HG03045 (cell line): Measurements from ENCODE around the gene SORCS2.

ENCODE experiments used
- ATAC-seq: cut with Tn5 transposase; IDR thresholded peaks from one replicate; pipeline ENCODE4 v1.9.1; 2021; ENCODE audit warnings: mild to moderate bottlenecking, moderate library complexity; ENCODE audit not compliant: unreplicated experiment

Gene SORCS2

DNA sequence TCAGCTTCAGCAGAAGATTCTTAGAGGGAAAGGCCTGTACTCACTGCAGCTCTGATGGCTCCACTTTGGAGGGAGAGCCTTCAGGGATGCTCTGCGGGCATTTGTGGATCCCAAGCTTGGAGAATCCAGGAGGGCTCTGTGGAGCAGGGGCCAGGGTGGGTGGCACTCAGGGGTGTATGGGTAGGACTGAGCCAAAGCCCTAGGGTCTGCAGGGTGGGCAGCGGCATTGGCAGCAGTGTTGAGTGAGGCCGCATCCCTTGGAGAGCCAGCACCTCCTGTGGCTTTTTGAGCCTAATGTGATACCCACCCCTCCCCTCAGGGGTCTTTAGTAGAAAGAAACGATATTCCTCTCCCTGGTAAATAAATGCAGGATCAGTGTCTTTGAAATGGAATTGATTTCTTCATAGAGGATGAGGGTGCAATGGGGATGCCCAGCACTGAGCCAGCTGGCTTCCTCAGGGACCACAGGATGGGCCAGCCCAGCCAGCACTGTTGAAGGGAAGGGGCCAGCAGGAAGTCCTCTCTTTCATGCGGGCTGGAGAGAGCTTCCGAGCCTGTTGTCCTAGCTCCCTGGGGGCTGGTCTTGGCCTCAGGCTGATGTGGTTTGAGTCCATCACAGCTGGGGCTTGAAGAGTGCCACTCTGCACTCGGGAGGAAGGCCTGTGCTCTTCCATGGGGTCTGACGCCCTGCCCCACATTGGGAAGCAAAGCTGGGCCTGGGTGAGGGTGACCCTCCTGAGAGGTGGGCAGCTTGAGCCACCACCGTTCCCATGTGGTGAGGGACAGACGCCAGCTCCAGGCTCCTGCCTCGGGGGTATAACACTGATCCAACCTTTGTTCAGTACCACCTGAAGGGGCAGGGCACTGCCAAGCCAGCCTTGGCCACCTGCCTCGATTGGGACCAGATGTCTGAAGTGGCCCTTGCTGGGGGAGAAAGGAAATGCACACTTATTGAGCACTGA, 192.9 kb downstream of the SORCS2 start:
- no peak for ATAC-seq

DNA sequence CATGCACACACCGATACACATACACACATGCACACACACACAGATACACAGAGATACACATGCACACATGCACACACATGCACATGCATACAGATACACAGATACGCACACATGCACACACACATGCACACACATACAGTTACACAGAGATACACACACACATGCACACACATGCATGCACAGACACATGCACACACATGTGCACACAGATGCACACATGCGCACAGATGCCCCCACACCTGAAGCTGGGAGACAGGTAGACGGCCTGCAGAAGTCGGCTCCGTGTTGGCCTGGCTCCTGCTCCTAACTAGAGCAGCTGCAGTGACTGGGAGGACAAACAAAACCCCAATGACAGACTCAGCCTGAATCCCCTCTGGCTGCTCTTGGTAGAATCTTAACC, 195.6 kb downstream of the SORCS2 start:
- ATAC-seq = no peak

DNA sequence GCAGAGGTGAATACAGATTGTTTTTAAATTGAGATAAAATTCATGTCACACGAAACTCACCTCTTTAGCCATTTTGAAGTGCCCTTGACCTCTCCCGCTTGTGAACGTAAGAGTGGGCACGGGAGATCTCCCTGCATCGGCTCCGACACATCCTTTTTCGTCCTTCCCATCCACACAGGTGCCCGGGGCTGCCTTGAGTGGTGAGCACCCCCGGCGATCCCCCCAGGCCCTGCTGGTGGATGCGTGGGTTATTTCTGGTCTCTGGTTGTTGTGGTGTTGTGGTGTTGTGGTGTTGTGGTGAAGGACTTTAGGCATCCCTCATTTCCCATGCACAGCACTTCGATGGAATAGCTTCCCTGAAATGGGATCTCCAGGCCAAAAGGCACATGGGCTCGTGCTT, 196.3 kb downstream of the SORCS2 start:
- no peak for ATAC-seq

DNA sequence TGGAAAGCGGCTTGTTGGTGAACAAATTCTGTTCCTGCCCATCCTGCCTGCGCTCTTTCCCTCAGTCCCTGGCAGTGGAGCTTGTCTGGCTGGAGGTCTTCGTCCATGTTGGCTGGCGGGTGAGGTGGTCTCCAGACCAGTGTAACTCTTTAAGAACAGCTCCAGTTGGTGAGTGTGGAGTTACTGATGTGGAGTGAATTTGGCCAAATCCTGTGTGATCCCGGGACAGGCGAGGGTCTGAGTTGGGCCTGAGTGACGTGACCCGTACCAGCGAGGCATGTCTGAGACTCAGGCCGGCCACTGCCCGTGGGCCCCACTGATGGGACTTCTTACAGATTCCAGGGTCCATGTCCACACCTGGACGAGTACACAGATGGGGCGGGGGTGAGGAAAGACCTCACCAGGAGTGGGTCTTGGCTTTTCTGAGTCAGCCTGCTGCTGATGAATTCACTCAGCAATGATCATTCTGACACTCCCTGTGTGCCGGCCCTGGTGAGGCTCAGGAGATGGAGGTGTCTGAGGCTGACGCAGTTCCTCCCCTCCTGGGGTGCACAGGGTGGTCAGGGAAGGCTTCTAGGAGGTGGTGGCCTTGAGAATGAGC, 196.9 kb downstream of the SORCS2 start:
- ATAC-seq = no peak

DNA sequence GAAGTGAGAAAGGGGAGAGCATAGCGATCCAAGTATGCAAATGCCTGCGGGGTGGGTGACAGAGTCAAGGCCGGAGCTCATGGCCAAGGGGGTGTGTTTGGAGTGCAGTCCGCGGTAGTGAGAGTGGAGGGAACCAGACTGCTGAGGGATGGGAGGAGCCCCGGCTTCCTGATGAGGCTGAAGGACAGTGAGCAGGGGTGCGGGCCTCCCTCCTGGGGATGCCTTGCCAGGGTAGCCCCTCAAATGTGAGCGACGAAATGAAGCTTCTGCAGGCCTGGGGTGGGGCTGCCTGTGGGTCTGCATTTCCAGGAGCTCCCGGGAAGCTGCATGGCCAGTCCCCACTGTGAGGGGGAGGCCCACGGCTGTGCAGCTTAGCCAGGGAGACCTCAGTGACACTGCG, 197.4 kb downstream of the SORCS2 start:
- no peak for ATAC-seq

DNA sequence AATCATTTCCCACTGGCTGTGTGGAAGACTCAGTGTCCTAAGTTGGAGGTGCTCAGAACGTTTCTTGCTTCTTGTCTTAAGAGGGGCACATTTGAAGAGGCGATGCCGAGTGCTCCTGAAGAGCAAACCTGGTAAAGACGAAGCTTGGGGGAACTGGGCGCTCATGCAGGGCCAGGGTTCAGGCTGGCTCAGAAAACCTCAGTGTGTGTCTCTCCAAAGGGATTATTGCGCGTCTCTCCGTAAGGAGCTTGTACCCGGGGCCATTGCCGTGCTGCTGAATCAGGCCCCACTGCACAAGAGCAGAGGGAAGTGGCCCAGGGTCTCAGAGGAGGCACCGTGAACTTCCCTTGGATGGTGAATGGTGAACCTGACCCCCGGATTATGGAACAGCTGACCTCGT, 198.0 kb downstream of the SORCS2 start:
- no peak for ATAC-seq

DNA sequence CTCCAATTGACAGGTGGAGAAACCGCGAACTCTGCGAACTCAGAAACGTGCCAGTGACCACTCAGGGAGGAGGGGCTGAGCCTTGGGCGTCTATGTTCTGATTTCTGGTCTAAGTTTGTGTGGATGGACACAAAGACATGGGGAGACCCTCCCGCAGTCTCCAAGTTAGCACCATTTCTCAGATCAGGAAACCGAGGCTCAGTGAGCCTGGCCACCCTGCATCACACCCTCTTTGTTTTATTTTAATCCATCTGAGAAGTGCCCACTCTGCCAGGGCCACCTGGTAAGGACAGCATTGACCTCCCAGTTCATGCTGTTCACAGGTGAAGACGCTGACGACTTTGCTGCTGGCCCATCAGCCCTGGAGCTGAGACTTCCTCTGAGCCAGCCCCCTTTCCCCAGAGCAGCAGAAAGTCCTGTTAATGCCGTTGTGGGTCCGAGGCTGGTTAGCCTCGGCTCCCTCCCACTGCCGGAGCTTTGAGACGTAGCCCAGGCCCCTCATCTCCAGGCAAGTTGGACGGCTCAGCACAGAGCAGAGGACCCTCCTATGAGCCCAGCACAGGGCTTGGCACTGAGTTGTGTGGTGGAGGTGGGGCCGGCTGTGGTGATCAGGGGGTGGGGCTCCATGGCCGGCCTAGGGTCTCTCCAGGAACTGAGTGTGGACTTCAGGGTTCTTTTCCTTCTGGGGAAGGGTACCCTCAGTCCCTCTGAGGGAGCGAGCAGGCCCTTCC, 198.7 kb downstream of the SORCS2 start:
- ATAC-seq = no peak

DNA sequence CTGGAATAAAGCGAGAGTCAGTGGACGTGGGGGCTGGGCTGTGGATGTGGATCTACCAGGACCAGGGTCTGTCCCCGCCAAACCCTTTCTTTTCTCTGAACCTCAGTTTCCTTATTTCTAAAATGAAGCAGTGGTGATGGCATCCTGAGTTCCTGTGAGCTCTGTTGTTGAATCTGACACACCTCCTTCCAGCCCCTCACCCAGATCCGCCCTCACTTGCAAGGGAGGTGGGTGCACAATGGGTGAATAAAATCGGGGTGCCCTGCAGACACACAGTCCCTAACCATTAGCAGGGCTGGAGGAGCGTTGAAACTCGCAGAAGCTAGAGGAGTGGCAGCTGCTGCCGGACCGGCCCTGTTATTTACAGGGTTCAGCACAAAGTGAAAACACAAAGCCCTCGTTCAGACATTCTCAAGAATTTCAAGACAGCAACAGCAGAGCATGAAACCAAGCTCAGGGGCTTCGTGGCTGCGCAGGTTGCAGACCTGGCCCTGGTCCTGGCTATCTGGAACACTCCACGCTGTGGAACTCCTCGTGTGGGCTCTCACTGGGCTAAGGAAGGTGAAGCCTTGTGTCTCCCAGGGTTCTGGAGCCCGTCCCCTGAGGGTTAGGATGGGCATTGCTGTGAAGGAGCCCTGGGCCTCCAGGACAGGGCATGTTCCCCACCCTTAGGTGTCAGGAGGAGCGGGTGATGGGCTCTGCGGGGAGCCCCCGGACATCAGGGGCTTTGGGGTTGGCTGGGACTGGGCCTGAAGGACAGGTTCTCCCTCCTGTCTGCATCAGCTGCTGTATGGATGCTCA, 199.5 kb downstream of the SORCS2 start:
- ATAC-seq = no peak

DNA sequence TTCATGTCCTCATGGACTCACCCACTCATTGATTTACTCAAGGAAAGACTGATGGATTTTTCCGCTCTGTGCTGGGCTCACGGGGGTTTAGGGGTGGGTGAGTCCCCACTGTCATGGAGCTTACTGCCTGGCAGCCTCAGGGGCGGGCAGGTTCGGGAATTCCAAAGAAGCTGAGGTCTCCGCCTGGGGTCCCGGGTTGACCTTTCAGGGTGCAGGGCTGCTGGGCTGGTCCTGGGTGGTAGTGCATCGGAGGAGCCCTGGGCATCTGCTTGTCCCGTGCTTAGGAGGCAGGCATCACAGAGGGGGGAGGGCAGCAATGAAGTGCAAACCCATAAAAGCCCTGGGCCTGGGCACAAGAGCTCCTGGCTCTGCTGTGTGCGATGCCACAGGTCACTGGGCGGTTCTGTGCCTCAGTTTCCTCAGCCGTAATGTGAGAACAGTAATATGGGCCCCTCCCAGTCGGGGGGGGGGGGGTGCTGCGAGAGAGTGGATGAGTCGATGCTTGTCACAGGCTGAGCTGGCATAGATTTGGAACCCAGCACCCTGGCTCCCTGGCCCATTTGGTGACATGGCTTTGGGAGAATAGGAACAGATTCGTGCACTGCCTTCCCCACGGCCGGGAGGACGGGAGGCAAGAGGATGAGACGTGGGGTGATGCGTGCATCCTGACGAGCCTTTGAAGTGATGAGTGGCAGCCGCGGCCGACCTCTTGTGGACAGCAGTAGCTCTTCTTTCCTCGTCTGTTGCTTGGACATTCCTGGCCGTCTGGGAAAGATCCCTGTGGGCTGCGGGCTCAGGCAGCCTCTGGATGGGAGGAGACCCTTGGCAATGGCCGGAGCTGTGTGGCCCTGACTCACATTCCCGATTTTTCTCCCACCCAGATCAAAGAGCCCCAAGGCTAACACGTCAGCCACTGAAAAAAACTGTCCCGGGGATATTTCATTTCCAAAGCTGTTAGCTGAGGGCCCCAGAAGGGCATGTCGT, 200.4 kb downstream of the SORCS2 start:
- ATAC-seq = no peak

DNA sequence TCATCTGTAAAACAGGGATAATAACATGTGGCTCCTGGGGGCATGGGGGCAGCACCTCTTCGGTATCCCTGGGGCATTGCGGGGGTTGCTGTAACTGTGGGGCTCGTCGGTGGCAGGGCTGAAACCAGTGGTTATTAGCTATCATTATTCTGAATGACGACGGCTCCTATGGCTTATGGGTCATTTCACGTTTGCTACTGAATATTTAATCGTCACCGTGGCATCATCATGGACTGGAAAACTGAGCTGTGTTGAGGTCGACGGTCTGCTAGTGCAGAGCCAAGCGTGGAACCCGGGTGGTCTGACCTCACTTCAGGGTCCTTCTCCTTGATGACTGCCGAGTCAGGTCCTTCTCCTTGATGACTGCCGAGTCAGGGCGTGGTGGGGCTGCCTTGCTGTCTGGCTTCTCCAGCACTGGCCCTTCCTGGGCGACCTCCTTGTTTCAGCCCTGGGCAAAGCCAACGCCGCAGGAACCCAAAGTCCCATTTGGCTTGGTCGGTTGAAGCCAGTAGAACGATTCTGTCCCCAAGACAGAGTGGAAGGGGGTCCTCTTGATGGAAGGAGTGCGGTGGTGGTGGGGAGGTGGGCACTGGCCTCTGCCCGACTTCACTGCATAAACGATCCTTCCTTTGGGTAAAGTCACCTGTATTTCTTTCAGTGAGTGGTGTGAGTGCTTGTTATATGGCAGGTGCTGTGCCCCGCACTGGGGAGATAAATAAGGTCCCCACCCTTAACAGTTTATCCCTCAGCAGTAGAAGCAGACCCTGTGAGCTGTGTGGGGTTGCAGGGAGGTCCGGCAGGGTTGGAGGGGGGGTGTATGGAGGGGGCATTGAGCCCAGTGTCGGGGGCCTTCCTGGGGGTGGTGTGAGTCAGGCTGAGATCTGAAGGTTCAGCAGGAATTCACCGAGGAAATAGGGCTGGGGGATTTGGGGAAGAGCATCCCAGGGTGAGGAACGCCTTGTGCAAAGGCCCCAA, 201.6 kb downstream of the SORCS2 start:
- ATAC-seq = no peak

DNA sequence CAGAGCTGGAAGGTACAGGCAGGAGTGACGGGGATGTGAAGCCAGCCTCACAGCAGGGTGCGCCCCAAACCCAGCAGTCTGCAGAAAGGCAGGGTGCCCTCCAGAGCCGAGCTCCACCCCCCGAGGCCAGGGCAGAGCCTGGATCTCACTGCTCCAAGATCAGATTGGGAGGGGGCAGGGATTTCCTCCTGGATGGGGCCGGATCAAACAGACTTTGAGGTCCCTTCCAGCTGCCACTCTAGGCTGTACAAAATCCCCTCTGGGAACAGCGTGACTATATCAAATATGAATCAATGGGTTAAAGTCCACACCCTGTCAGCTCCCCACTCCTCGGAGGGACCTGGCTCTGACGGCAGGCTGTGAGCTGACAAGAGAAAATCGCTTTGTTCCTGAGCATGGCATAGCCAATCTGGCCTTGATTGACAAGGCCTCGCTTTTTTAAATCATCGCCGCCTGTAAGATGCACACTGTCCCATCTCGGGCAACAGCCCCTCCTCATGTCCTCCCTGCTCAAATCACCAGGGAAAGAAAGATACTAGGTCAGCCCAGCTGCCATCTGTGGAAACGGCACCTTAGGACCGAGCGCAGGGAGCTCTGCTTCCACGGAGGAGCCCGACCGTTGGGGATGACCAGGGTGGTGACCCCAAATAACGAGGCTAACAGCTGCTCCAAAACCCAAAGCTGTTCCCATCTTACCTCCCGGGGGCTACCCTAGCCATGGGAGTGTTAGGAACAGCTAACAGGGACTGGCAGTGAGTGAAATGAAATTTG, 202.5 kb downstream of the SORCS2 start:
- no peak for ATAC-seq

DNA sequence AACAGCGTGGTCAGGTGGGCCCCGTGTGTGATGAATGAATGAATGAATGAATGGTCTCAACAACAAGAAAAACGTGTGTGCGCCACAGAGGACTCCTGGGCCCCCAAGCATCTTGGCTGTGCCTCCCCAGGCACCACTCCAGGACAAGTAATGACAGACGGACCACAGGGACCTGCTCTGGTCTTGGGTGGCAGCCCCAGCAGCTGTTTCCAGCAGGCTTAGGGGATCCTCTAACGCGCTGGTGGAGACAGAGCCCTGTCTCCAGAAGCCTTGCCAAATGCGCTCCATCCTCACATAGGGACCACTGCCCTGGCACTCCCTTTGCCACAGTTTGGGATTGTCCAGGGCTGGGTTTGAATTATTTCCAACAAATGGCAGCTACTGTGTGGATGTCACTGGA, 203.3 kb downstream of the SORCS2 start:
- ATAC-seq = no peak

DNA sequence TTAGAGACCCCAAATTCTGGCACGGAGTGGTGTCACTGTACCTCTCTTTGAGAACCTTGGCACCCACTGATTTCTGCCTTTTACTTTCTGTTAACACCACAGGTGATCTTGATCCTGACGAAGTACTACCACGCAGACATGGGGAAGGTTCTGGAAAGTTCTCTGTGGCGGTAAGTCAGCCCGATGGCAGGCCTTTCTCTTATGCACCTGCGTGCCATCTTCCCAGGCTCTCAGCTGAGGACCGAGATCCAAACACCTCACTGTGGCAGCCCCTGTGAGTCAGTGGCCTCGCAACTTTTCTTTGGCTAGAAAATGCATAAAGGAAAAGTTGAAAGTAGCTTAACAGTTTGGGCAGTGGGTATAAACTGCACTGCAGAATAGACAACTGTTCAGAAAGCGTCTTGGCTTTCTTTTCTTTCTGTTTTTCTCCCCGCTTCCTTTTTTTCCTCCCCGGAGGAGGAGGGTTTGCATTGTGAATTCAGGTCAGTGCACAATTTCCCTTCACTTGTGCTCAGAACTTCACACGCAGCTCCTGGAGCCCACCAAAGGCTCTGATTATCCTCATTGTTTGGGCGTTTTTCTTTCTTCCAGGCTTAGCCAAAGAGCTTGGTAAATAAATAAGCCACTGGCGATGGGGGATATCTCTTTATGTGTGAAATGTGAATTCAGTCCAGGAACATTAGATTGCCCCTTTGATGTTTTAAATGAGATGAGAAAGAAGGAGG, 204.0 kb downstream of the SORCS2 start:
- ATAC-seq = no peak

DNA sequence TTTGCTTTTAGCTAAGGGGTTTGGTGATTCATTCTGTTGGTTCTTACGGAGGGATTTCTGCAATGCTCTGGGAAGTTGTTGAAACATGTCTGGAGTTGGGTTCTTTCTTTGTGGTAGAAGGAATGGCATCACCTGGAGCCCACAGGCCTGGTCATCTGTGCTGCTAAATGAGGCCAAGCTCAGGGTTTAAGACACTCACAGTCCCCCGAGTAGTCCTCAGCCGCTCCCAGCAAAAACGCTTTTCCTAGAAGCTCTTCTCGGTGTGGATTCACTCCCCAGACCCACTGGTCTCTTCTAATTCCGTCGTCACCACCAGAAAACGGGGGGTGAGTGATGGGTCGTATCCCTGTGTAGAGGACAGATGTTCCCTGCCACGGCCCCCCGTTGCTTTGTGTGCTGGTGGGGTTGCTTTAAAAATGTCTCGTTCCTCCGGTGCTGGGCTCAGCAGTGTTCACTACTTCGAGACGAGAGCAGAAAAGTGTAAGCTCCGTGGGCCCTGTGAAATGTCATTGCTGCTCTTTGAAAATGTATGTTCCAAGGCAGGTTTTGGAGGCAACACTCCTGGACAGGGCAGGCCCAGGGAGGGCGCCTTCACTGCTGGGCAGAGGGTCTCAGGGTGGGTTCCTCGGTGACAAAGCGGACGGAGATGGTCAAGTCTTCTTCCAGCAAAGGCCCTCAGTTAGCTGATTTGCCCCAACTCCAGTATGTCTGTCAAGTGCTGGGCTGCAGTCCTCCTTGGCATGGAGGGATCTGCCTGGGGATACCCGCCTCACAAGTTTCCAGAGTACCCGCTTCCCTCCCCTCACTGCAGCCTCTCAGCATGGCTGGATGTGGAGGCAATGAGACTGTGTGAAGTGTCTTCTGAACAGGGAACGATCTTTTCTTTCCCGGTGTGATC, 205.1 kb downstream of the SORCS2 start:
- no peak for ATAC-seq

DNA sequence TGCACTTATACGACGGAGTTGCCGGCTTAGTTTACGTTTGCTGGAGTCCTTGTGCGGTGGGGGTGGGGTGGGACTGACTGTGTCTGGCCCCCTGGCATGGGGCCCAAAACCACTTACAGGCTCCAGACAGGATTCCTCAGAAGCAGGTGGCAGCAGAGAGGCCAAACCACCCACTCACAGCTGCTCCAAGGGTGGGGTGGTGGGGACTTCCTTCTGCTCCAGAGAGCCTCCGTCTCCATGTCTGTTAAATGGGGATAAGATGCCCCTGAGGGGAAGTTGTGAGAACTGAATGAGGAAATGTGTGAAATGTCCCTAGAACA, 205.7 kb downstream of the SORCS2 start:
- ATAC-seq = no peak

DNA sequence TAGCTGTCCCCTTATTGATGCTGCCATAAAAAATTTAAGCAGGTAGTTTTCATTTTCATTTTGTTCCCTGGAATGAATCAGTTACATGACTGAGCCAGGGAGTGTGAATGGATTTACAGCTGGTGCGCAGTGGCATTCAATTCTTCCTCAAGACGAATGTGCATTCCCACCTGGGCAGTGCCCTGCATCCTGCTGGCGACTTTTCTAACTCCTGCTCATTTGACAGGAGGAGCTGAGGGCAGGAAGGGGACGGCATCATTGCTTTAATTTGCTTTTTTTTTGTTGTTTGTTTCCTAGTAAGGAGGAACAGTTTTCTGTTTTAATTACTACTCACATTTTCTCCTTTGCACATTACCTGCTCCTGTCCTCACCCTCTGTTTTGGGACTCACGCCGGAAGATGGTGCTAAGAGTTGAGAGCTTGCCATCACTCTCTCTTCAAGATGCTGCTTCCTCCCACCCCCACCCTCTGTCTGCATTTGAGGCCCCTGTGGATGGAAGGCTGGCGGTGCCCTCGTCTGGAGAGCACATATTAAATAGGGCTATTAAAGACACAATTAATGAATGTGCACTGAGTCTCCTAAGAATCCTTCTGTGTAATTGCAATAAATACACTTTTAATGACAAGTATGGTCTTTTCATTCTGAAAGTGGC, 206.6 kb downstream of the SORCS2 start:
- no peak for ATAC-seq
